Ramos (cell line): ENCODE data around the gene ITPR2.
"Not testable (repeated sequence)": the region's sequence is repeated elsewhere in the genome, so short reads cannot be mapped to it uniquely, and the experiment has no call there.

Source experiments
- in situ Hi-C: fragments of 300-500 bp; cut with MboI; formaldehyde crosslinking; loops from one replicate; pipeline ENCODE4 v1.14.3; 2022; ENCODE audit warnings: low sequenced_read_pairs; ENCODE audit not compliant: unreplicated experiment

Gene ITPR2

DNA sequence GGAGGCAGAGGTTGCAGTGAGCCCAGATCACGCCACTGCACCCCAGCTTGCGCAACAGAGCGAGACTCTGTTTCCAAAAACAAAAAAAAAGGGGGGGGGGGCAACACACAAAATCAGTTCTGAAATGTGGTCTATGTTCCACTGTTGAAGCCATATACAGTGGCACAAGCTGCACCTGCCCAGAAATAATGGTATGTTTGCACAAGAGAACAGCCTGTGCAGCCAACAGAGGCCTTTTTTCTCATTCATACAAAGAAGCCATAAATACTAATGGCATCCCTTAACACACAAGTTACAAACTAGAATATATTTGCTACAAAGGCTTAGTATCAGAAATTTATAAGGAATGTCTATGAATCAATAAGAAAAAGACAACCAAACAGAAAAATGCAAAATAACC is 37.1 kb downstream of the ITPR2 start:
- in situ Hi-C loops = no loop called here

DNA sequence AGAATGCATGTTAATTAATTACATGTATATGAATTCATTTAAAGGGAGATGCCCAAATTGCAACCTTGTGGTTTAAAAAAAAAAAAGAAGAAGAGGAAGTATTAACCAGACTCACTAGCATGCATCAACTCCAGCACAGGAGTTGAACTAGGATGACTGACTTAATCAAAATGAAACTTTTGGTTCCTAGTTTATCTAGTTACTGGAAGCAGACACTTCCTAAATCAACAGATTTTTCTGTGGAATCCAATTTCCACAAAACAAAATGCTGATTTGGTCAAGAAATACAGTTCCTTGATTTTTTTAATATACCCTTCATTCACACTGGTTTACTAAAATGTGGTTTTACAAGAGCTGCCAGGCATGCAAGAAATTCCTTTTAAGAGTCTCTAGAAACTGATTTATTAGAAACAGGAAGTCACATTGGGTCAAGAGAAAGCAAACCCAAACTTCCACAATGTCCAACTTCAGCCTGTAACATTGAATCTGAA is 41.6 kb downstream of the ITPR2 start:
- in situ Hi-C loops = no loop called here

DNA sequence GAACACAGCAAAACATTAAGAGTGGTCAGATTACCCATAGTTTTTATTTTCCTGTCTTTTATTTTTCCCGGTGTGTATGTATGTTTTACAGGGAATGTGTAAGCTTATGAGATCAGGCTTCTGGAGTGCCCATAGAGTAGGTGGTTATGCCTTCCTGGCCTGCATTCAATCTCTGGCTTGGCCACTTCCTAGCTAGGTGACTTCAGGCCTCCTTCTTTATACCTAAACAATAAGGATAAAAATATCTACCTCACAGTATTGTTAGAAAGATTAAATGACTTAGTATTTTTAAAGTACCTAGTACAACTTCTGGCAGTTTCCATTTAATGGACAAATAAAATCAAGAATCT is 42.4 kb downstream of the ITPR2 start:
- in situ Hi-C loops = no loop called here

DNA sequence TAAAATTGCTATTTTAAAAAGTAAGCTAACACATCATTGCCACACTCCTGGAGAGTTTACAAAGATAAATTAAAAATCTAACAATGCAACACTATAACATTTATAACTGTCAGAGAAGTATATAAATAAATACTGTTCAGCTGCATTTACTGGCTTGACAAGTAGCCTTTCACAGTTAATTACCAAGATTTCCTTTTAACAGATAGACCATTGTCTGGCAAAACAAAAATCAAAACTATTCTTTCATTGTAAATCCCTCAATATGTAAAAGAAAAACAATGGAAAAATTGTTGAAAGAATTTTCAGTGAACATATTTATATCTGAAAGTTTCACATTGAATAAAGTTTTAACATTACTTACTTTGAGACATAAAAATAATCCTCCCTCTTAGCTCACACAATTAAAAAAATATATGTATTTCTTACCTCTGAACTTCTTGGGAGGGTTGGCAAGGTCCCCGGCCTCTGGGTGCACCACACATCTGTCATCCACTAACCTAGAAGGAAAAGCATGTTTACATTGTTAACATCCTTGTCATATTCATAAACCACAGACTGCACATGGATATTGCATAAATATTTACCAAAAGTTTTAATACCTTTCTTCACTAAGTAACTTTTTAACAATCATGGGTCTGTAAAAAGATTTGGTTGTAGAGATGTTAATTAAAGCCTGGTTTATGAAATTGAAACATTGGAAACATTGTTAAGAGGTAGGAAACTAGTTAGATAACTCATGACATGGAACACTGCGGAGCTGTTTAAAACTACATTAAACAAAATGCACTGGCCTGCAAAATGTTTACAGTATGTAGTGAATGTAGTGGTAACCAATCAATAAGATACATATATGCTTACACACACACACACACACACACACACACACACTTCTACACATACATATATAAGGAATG is 43.0 kb downstream of the ITPR2 start:
- in situ Hi-C loops = no loop called here

DNA sequence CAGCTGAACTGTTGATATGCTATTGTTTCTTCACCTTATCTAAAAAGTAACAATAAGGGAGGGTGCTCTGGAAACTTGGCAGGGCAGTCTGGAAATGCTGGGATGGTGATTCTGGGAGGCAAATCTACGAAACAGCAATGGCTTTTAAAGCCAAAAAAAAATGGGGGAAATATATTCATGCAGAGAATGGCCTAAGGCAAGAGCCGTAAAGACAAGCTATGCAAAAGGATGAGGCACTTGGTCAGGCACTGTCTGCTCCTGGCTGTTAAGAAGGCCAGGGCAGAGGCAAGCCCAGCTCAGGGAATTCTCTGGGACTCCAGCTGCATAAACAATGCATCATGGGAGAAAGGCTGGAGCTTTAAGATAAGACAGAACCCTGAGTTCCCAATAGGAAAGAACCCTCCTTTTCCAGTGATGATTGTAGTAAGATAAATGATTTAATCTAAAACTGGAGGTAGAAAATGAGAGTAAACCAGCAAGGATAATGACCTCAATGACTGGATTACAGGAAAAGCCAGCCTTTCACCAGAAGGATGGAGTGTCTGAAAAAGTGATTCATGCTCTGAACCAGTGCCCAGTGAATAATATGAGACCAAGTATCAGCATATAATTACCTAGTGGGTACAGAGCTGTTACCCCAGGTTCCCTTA is 46.0 kb downstream of the ITPR2 start:
- in situ Hi-C loops = no loop called here

DNA sequence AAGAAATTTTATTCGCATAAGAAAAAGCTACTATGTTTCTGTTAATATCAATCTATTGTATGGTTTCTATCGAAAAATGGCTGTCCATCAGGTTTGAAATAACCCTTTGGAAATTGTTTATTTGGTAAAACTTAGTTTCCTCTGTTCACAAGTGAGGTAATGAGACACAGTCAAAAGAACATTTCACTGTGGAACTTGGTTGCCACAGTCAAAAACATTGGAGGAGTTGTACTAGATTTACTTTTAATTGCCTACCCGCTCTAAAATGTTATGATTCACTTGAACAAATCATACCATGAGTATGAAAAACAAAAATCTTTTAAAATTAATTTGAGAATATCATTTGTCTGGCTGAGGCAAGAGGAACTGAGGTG is 46.5 kb downstream of the ITPR2 start:
- in situ Hi-C loops = no loop called here

DNA sequence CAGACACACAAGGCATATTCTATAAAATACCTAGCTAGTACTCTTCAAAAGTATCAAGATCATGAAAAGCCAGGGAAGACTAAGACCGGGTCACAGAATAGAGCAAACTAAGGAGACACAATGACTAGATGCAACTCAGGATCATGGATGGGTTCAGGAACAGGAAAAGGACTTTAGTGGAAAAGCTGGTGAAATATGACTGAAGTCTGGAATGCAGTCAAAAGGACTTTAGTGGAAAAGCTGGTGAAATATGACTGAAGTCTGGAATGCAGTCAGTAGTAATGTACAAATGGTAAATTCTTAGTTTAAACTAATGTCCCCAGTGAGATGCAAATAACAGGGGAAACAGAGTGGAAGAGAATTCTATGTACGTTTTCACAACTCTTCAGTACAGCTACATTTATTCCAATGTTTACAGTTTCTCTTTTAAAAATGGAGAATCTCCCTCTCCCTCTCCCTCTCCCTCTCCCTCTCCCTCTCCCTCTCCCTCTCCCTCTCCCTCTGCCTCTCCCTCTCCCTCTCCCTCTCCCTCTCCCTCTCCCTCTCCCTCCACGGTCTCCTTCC is 49.1 kb downstream of the ITPR2 start:
- in situ Hi-C loops = not testable (repeated sequence)

DNA sequence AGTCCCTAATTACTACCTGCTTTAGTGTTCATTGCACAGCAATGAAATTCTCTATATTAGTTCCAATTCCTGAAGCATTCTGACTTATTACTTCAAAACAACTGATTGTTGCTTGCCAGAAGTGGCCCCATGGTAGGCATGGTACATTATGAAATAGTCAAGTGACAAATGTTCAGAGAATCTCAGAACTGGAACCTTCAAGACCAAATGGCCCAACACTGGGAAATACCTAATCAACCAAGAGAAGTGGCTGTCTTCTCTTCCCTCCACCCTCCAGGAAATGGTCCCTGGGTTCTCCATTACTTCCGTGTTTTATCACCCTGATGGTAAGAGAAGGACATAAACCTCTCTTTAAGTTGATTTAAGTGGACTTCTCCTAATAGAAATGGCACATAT is 49.9 kb downstream of the ITPR2 start:
- in situ Hi-C loops = no loop called here

DNA sequence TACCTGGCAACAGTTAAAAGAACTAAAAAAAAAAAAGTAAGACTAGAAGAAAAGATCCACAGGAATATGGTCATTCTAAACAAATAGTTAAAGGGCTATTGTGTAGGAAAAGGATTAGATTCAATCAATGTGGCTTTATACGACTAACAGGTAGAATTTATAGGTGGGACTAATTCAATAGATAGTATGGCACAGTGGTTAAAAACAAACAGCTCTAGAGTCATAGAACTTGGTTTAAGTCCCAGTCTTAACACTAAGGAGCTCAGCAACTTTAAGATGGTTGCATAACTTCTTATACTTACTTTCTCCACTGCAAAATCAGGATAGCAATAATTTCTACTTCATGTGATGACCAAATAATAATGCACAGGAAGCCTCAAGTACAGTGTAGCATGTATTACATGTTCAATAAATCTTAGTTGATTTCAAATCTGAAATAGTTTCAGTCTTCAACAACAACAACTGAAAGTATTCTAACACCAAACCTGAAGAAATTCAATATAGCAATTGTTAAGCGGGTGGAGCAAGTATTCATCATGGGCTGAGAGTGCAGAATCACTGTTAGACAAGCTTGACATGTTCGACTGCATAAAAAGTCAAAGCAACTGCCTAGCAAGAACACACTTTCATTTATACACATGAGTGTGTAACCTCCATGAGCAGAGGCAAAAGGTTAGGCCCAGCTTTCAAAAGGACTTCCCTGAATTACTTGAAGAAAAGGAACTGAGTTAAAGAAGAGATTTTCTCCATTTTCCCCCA is 50.4 kb downstream of the ITPR2 start:
- in situ Hi-C loops = no loop called here

DNA sequence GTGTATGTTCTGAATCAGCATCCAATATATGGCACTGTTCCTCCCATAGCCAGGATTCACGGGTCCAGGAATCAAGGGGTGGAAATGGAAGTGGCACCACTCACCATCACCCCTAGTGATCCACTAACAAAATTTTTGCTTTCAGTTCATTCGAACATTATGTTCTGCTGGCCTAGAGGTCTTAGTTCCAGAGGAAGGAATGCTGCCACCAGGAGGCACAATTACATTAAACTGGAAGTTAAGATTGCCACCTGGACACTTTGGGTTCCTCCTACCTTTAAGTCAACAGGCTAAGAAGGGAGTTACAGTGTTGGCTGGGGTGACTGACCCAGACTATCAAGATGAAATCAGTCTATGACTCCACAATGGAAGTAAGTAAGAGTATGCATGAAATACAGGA is 52.3 kb downstream of the ITPR2 start:
- in situ Hi-C loops = not testable (repeated sequence)

DNA sequence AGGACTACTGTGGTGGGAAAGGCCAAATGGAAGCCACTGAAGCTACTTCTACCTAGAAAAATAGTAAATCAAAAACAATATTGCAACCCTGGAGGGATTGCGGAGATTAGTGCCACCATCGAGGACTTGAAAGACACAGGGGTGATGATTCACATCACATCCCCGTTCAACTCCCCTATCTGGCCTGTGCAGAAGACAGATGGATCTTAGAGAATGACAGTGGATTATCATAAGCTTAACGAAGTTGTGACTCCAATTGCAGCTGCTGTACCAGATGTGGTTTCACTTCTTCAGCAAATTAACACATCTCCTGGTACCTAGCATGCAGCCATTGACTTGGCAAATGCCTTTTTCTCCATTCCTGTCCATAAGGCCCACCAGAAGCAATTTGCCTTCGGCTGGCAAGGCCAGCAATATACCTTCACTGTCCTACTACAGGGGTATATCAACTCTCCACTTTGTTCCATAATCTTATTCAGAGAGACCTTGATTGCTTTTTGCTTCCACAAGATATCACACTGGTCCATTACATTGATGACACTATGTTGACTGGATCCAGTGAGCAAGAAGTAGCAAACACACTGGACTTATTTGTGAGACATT is 54.7 kb downstream of the ITPR2 start:
- in situ Hi-C loops = not testable (repeated sequence)

DNA sequence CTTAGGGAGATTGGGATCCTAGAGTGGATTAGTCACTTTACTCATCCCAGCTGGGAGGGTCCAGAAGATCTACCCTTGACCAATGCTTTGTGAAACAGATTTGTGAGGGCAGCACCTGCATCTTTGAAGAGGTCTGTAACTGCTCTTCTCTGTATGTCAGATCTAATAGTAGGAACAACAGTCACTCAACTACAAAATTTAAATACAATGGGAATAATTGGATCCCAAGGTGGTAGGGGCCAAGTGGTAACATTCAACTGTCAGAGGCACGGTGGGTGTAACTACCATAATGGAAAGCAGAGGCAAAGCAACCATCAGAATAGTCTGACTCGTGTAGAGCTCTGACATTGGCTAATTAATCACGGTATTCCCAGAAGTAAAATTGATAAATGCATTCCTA is 55.8 kb downstream of the ITPR2 start:
- in situ Hi-C loops = no loop called here

DNA sequence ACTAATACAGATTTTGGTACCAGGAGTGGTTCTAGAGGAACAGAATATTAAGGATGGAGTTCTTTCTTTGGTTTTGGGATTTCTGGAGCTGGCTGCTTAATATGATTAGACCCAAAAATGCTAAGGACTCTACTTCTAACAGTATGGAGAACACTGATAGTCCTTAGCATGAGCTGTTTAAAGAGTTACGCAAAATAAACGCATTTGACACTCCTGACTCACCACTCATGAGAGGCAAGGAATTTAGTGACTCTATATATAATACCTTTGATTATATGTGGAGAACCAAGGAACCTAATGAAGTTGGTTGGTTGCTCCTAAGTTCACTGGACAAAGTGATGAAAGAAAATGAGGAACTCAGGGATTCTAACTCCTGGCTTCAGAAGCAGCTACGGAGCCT is 57.0 kb downstream of the ITPR2 start:
- in situ Hi-C loops = not testable (repeated sequence)

DNA sequence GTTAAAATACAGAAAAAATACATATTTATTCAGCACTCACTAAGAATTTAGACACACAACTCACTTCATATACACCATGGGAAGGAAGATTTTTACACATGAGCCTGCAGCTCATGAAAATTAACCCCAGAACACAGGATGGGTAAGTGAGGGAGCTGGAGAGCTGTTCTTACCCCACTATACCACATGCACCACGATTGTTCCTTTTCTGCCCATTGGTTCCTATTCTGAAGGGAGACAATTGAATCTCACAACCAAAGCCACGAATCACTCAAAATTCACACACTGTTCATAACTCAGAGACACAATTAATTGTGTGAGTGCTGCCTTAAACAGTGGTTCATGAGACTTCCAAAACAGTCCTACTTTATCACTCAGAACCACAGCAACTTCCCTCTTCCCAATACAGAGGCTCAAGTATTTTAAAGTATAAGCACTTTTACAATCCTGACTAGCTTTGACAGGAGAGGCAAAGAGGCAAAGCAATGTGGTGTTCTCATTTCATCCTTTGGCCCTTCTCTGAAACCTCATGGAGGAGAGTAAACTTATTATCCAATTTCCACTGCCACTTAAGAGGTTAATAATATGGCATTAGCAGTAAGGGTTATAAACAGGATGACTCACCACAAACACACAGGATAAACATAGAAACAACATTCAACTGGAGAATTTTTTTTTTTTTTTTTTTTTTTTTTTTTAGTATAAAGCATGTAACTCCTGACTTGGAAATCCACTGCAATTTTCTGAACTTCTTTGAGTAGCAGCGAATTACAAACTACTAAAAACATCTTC is 59.5 kb downstream of the ITPR2 start:
- in situ Hi-C loops = no loop called here

DNA sequence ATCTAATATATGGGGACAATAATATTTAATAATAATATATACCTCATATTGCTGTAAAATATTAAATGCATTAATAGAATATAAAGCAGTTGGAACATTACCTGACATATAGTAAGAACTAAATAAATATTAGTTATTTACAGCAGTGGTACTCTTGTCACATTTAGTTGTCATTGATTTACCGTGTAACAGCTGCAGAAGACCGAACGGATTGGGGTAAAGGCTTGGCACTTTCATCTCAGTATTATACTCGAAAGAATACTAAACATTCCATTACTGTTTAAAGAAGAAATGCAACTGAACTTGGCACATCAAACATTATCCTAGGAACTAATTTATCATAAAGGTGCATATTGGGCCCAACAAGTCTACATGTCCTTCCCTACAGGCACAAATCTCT is 61.1 kb downstream of the ITPR2 start:
- in situ Hi-C loops = no loop called here

DNA sequence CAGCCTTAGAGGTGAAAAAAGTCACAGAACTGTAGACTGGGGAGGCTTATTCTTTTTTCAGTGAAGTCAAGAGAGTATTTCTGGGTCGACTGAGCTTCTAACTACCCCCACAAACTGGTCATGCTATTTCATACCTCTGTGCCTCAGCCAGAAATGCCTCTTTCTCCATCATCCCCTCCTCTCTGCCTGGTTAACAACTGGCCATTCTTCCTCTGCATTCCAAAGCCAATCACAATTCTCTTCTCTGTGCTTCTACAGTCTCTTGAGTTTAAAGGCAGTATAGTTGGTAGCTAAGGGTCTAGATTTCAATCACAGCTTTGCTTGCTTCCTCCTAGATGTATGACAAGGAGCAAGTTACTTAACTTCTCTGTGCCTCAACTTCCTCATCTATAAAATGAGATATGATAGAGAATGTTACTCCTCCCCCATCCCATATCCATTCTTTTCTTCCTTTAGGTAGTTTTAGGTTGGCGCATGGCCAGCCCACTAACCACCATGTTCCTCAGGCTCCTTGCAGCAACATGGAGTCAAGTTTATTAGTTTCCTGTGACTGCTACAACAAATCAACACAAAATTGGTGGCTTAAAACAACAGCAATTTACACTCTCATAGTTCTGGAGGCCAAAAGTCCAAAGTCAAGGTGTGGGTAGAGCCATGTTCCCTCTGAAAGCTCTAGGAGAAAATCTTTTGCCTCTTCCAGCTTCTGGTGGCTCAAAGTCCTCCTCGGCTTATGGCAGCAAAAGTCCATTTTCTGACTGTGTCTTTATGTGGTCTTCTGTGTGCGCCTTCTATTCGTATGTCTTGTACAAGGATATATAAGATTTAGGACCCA is 62.5 kb downstream of the ITPR2 start:
- in situ Hi-C loops = no loop called here

DNA sequence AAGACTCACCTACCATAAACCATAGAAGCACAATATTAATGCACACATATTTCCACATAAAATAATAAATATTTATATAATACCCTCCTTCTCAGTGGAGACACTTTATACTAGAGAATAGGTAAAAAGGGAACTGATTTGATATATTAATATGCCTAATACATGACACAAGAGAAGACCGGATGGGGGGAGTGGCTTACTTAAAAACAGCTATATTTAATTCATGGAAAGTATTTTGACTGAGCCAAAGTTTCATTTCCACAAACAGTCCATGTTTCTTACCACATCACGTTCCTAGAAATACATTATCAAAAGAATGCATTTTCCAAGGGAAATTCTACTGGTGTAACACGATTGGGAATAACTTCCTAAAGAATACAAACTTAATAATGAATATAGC is 63.4 kb downstream of the ITPR2 start:
- in situ Hi-C loops = no loop called here
